ENCODE measurements around the gene FCGR2B.

- TF ChIP-seq, protein P1, sequence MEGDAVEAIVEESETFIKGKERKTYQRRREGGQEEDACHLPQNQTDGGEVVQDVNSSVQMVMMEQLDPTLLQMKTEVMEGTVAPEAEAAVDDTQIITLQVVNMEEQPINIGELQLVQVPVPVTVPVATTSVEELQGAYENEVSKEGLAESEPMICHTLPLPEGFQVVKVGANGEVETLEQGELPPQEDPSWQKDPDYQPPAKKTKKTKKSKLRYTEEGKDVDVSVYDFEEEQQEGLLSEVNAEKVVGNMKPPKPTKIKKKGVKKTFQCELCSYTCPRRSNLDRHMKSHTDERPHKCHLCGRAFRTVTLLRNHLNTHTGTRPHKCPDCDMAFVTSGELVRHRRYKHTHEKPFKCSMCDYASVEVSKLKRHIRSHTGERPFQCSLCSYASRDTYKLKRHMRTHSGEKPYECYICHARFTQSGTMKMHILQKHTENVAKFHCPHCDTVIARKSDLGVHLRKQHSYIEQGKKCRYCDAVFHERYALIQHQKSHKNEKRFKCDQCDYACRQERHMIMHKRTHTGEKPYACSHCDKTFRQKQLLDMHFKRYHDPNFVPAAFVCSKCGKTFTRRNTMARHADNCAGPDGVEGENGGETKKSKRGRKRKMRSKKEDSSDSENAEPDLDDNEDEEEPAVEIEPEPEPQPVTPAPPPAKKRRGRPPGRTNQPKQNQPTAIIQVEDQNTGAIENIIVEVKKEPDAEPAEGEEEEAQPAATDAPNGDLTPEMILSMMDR (IDR thresholded peaks at IDR 0.05; ENCODE audit: borderline replicate concordance, extremely low read depth, low read length, poor library complexity, severe bottlenecking): no peak
- no peak for TF ChIP-seq EZH2 (IDR thresholded peaks at IDR 0.05; ENCODE audit: borderline replicate concordance, low read depth, low read length, severe bottlenecking)
Observed at GRCh38 chr1:161723459-161724141, 60.7 kb downstream of the FCGR2B start.

All from DND-41 (cell line).